ENCODE measurements around the gene GRIP1. TPM values are rescaled to one million over a fixed set of nuclear protein-coding genes. Genes with fewer than 3 reads are reported as not detected.

The GRIP1 gene
- total and polyA plus RNA-seq, 9 donors = 0.36 to 10.1 (median 3.9) TPM

- no peak overlapping the region for H3K27ac ChIP-seq
- H3K4me3 ChIP-seq = no peak overlapping the region
- no peaks in the 10 kb centered on the region for H3K9me3 ChIP-seq
- H3K36me3 ChIP-seq = no peaks in the 10 kb centered on the region
- H3K27me3 ChIP-seq = no peaks in the 10 kb centered on the region
- intact Hi-C loops (cut with DNase I) = no loop called here
- no peaks in the 10 kb centered on the region for H3K4me1 ChIP-seq (ENCODE audit: insufficient read depth)
- TF ChIP-seq CTCF (IDR thresholded peaks at IDR 0.05) (no peak), EP300 (IDR thresholded peaks at IDR 0.05) (no peak), POLR2A (IDR thresholded peaks at IDR 0.05) (no peak)
- WGBS, 3 donors = 82 to 85% (median 83%) methylated on average over 1 of the region's 1 CpG
- DNase-seq = no peak
Measured at GRCh38 chr12:66571361-66571915, 107.4 kb downstream of the GRIP1 start.

GRCh38 chr12:66563220-66563619 is 115.7 kb downstream of the GRIP1 start:
- H3K4me3 ChIP-seq = no peak overlapping the region
- H3K4me1 ChIP-seq (ENCODE audit: insufficient read depth) = no peaks in the 10 kb centered on the region
- TF ChIP-seq EP300 (IDR thresholded peaks at IDR 0.05) (no peak), CTCF (IDR thresholded peaks at IDR 0.05) (no peak), POLR2A (IDR thresholded peaks at IDR 0.05) (no peak)
- H3K9me3 ChIP-seq = no peaks in the 10 kb centered on the region
- H3K36me3 ChIP-seq = no peaks in the 10 kb centered on the region
- DNase-seq = no peak
- intact Hi-C loops (cut with DNase I) = no loop called here
- H3K27me3 ChIP-seq = no peaks in the 10 kb centered on the region
- H3K27ac ChIP-seq = no peak overlapping the region

GRCh38 chr12:66555113-66555512 is 123.8 kb downstream of the GRIP1 start:
- H3K4me1 ChIP-seq (ENCODE audit: insufficient read depth) = no peaks in the 10 kb centered on the region
- H3K9me3 ChIP-seq = no peaks in the 10 kb centered on the region
- 90 to 92% (median 90%) methylated on average over 3 of the region's 3 CpGs for WGBS, 3 donors
- no peak for TF ChIP-seq CTCF (IDR thresholded peaks at IDR 0.05)
- TF ChIP-seq POLR2A (IDR thresholded peaks at IDR 0.05) = no peak
- no peak for TF ChIP-seq EP300 (IDR thresholded peaks at IDR 0.05)
- no peaks in the 10 kb centered on the region for H3K36me3 ChIP-seq
- no peaks in the 10 kb centered on the region for H3K27me3 ChIP-seq
- intact Hi-C loops (cut with DNase I) = no loop called here
- H3K27ac ChIP-seq = no peak overlapping the region
- DNase-seq = no peak
- H3K4me3 ChIP-seq = no peak overlapping the region

GRCh38 chr12:66552716-66553115 is 126.2 kb downstream of the GRIP1 start:
- no peak for TF ChIP-seq EP300 (IDR thresholded peaks at IDR 0.05)
- TF ChIP-seq CTCF (IDR thresholded peaks at IDR 0.05) = no peak
- no peak for TF ChIP-seq POLR2A (IDR thresholded peaks at IDR 0.05)
- no peak overlapping the region for H3K27ac ChIP-seq
- H3K36me3 ChIP-seq = no peaks in the 10 kb centered on the region
- intact Hi-C loops (cut with DNase I) = no loop called here
- no peaks in the 10 kb centered on the region for H3K27me3 ChIP-seq
- no peaks in the 10 kb centered on the region for H3K4me1 ChIP-seq (ENCODE audit: insufficient read depth)
- H3K4me3 ChIP-seq = no peak overlapping the region
- no peak for DNase-seq
- no peaks in the 10 kb centered on the region for H3K9me3 ChIP-seq

All from ovary (tissue), 9 donors.